Measurements from ENCODE around the gene IQCK.

Gene IQCK

GRCh38 chr16:19883966-19884485, 166.0 kb downstream of the IQCK start:
- H3K4me1 ChIP-seq (ENCODE audit: insufficient read depth, poor library complexity, severe bottlenecking): no peaks in the 10 kb centered on the region
- H3K4me3 ChIP-seq (ENCODE audit: severe bottlenecking): peak overlapping the region; percentile 40
- no peak for DNase-seq (ENCODE audit: low spot score)
- no peak for TF ChIP-seq CTCF (IDR thresholded peaks at IDR 0.05; ENCODE audit: poor library complexity, severe bottlenecking)
- ATAC-seq (ENCODE audit: low read depth): no peak
- H3K27me3 ChIP-seq (ENCODE audit: insufficient read depth, poor library complexity, severe bottlenecking): peaks cover 27% of the 10 kb centered on the region
- no peaks in the 10 kb centered on the region for H3K9me3 ChIP-seq (ENCODE audit: severe bottlenecking)
- no peaks in the 10 kb centered on the region for H3K36me3 ChIP-seq (ENCODE audit: low read depth)
- no peak overlapping the region for H3K27ac ChIP-seq (ENCODE audit: poor library complexity, severe bottlenecking)

GRCh38 chr16:19884611-19885450, 166.8 kb downstream of the IQCK start, which contains the start of gene GPRC5B:
TSS of gene GPRC5B (minus strand) at chr16:19884848. CDS start at chr16:19872845, 12,003 bp downstream.
- DNase-seq (ENCODE audit: low spot score) (no peak), ATAC-seq (ENCODE audit: low read depth) (peak; percentile 56)
- peak; percentile 42 for TF ChIP-seq CTCF (IDR thresholded peaks at IDR 0.05; ENCODE audit: poor library complexity, severe bottlenecking)
- Histone ChIP-seq H3K4me1 (ENCODE audit: insufficient read depth, poor library complexity, severe bottlenecking) (no peaks in the 10 kb centered on the region), H3K27me3 (ENCODE audit: insufficient read depth, poor library complexity, severe bottlenecking) (peaks cover 27% of the 10 kb centered on the region), H3K4me3 (ENCODE audit: severe bottlenecking) (peak within 1 kb of the TSS; percentile 40), H3K9me3 (ENCODE audit: severe bottlenecking) (no peaks in the 10 kb centered on the region), H3K36me3 (ENCODE audit: low read depth) (no peaks in the 10 kb centered on the region), H3K27ac (ENCODE audit: poor library complexity, severe bottlenecking) (no peak within 1 kb of the TSS)

GRCh38 chr16:19885451-19886072, 167.5 kb downstream of the IQCK start:
- DNase-seq (ENCODE audit: low spot score) (no peak), ATAC-seq (ENCODE audit: low read depth) (peak; percentile 4; the same call in 1 of the 3 replicates)
- Histone ChIP-seq H3K9me3 (ENCODE audit: severe bottlenecking) (no peaks in the 10 kb centered on the region), H3K4me1 (ENCODE audit: insufficient read depth, poor library complexity, severe bottlenecking) (no peaks in the 10 kb centered on the region), H3K27me3 (ENCODE audit: insufficient read depth, poor library complexity, severe bottlenecking) (peaks cover 27% of the 10 kb centered on the region), H3K27ac (ENCODE audit: poor library complexity, severe bottlenecking) (no peak overlapping the region), H3K4me3 (ENCODE audit: severe bottlenecking) (no peak overlapping the region), H3K36me3 (ENCODE audit: low read depth) (no peaks in the 10 kb centered on the region)
- no peak for TF ChIP-seq CTCF (IDR thresholded peaks at IDR 0.05; ENCODE audit: poor library complexity, severe bottlenecking)

GRCh38 chr16:19886073-19886941, 168.2 kb downstream of the IQCK start:
- Histone ChIP-seq H3K4me3 (ENCODE audit: severe bottlenecking) (no peak overlapping the region), H3K36me3 (ENCODE audit: low read depth) (no peaks in the 10 kb centered on the region), H3K27me3 (ENCODE audit: insufficient read depth, poor library complexity, severe bottlenecking) (peaks cover 27% of the 10 kb centered on the region), H3K27ac (ENCODE audit: poor library complexity, severe bottlenecking) (no peak overlapping the region), H3K4me1 (ENCODE audit: insufficient read depth, poor library complexity, severe bottlenecking) (no peaks in the 10 kb centered on the region), H3K9me3 (ENCODE audit: severe bottlenecking) (no peaks in the 10 kb centered on the region)
- peak; percentile 98 for TF ChIP-seq CTCF (IDR thresholded peaks at IDR 0.05; ENCODE audit: poor library complexity, severe bottlenecking)
- no peak for DNase-seq (ENCODE audit: low spot score)
- ATAC-seq (ENCODE audit: low read depth): peak; percentile 54; the same call in 2 of the 3 replicates

Measured in RWPE2 (cell line).